GM12878 (cell line): ENCODE data around the gene USP37. TPM values are rescaled to one million over a fixed set of nuclear protein-coding genes. Genes with fewer than 3 reads are reported as not detected.

Source experiments
- ATAC-seq: fragments of 200-7000 bp; cut with Tn5 transposase; 3 replicates; pipeline ENCODE4 v1.9.1; 2020; ENCODE audit warnings: mild to moderate bottlenecking, moderate library complexity
- BruUV-seq: library from RNA; stranded (reverse); fragments of 400-500 nt; replicated peaks from 2 replicates; lab custom pipeline; 2021; lab: Mats Ljungman, UMichigan
- CTCF ChIA-PET: fragments of 300-600 bp; sonication (Branson Sonifier 250); formaldehyde crosslinking; extraction: SDS; loops from one replicate; lab custom pipeline; 2021; ENCODE audit warnings: inconsistent platforms; lab: Yijun Ruan, JAX
- POLR2A ChIA-PET: fragments of 350-600 bp; formaldehyde crosslinking; extraction: SDS; loops from one replicate; lab custom pipeline; 2021; ENCODE audit warnings: inconsistent platforms; lab: Charles Lee
- RAD21 ChIA-PET: fragments of 300-600 bp; sonication (Branson Sonifier 250); formaldehyde crosslinking; loops from one replicate; lab custom pipeline; 2023; ENCODE audit warnings: antibody characterized with exemption; ENCODE audit not compliant: unreplicated experiment; lab: Charles Lee
- SMC1A ChIA-PET: fragments of 300-600 bp; sonication (Branson Sonifier 250); formaldehyde crosslinking; loops from one replicate; lab custom pipeline; 2023; ENCODE audit not compliant: unreplicated experiment, uncharacterized antibody; lab: Charles Lee
- DNase-seq: peaks from one replicate; pipeline ENCODE4 v3.0.0-alpha.2; 2011; ENCODE audit warnings: low read depth, low spot score
- FAIRE-seq: peaks from 3 replicates; lab custom pipeline; 2011; peaks lifted over from hg19 to GRCh38; lab: Jason Lieb, UNC
- H2AFZ ChIP-seq: 2 replicates; pipeline ENCODE4 v1.6.0; 2011; ENCODE audit warnings: low read depth, low read length, control low read depth; ENCODE audit not compliant: control insufficient read depth
- H3K27ac ChIP-seq: 2 replicates; pipeline ENCODE4 v1.5.1; 2011; ENCODE audit warnings: control low read depth; ENCODE audit not compliant: control insufficient read depth, insufficient read depth
- H3K27me3 ChIP-seq, 2 experiments: replicated peaks in 1 of 2; 2 replicates each; pipeline versions ENCODE4 v1.6.0 to v1.6.1; 2011; ENCODE audit warnings: low read length in 1 of 2; ENCODE audit not compliant: control insufficient read depth in 2 of 2, insufficient read depth in 2 of 2
- H3K36me3 ChIP-seq, 2 experiments: 2 replicates each; pipeline ENCODE4 v1.5.1; 2011; ENCODE audit warnings: low read length in 1 of 2; ENCODE audit not compliant: control insufficient read depth in 2 of 2, insufficient read depth in 2 of 2
- H3K4me1 ChIP-seq: 2 replicates; pipeline ENCODE4 v1.6.1; 2011; ENCODE audit warnings: mild to moderate bottlenecking, low read length, moderate library complexity, mixed read lengths; ENCODE audit not compliant: control insufficient read depth, insufficient read depth
- H3K4me2 ChIP-seq: 2 replicates; pipeline ENCODE4 v1.6.0; 2011; ENCODE audit warnings: control low read depth; ENCODE audit not compliant: control insufficient read depth, insufficient read depth
- H3K4me3 ChIP-seq: fragments of 200-600 bp; sonication (generic); 2 replicates; pipeline ENCODE4 v1.5.1; 2016
- H3K79me2 ChIP-seq: 2 replicates; pipeline ENCODE4 v1.6.0; 2011; ENCODE audit warnings: low read length; ENCODE audit not compliant: control insufficient read depth, insufficient read depth
- H3K9ac ChIP-seq: 2 replicates; pipeline ENCODE4 v1.8.0; 2011; ENCODE audit warnings: low read length, control low read depth, mixed read lengths; ENCODE audit not compliant: control insufficient read depth, insufficient read depth
- H3K9me3 ChIP-seq: replicated peaks from 3 replicates; pipeline ENCODE4 v1.5.1; 2011; ENCODE audit warnings: mild to moderate bottlenecking, low read length; ENCODE audit not compliant: control insufficient read depth, insufficient read depth
- H4K20me1 ChIP-seq: 2 replicates; pipeline ENCODE4 v1.6.0; 2011; ENCODE audit not compliant: control insufficient read depth, insufficient read depth
- CBX3 ChIP-seq: fragments of 200-600 bp; sonication (generic); IDR thresholded peaks from 2 replicates; pipeline ENCODE4 v1.6.1; 2016; ENCODE audit warnings: low read depth, borderline replicate concordance
- CHD1 ChIP-seq: IDR thresholded peaks from 2 replicates; pipeline ENCODE4 v1.6.1; 2012; ENCODE audit warnings: low read depth, low read length, improper control_type of control experiment
- DPF2 ChIP-seq: fragments of 450-650 bp; IDR thresholded peaks from 2 replicates; pipeline ENCODE4 v1.6.1; 2017; ENCODE audit warnings: mild to moderate bottlenecking
- HDGF ChIP-seq: fragments of 450-650 bp; IDR thresholded peaks from 2 replicates; pipeline ENCODE4 v1.6.1; 2016; ENCODE audit warnings: antibody characterized with exemption
- LARP7 ChIP-seq: fragments of 450-650 bp; IDR thresholded peaks from 2 replicates; pipeline ENCODE4 v1.6.1; 2017; ENCODE audit warnings: mild to moderate bottlenecking
- MTA2 ChIP-seq: fragments of 450-650 bp; IDR thresholded peaks from 2 replicates; pipeline ENCODE4 v1.6.1; 2016; ENCODE audit warnings: low read depth, mild to moderate bottlenecking, moderate library complexity
- NFYA ChIP-seq: IDR thresholded peaks from 2 replicates; pipeline ENCODE4 v1.6.1; 2011; ENCODE audit warnings: low read depth, mild to moderate bottlenecking, low read length, improper control_type of control experiment, borderline replicate concordance
- NFYB ChIP-seq: IDR thresholded peaks from 2 replicates; pipeline ENCODE4 v1.6.1; 2011; ENCODE audit warnings: low read depth, mild to moderate bottlenecking, low read length, improper control_type of control experiment, moderate library complexity; ENCODE audit not compliant: insufficient read depth
- NR2C1 ChIP-seq: fragments of 450-650 bp; IDR thresholded peaks from 2 replicates; pipeline ENCODE4 v1.6.1; 2017; ENCODE audit warnings: antibody characterized with exemption, mild to moderate bottlenecking, moderate library complexity
- PAX5 ChIP-seq: IDR thresholded peaks from 2 replicates; pipeline ENCODE4 v1.6.1; 2011; ENCODE audit warnings: low read depth, low read length, borderline replicate concordance
- POU2F2 ChIP-seq: IDR thresholded peaks from 3 replicates; pipeline ENCODE4 v1.6.1; 2011; ENCODE audit warnings: low read depth, mild to moderate bottlenecking, low read length, borderline replicate concordance
- RBBP5 ChIP-seq: fragments of 200-600 bp; sonication (generic); conservative IDR thresholded peaks from 2 replicates; pipeline ENCODE4 v1.6.1; 2016
- RELA ChIP-seq: fragments of 450-650 bp; IDR thresholded peaks from 2 replicates; pipeline ENCODE4 v1.8.0; 2014; ENCODE audit warnings: borderline replicate concordance; ENCODE audit not compliant: partially characterized antibody
- SP1 ChIP-seq: IDR thresholded peaks from one replicate; pipeline ENCODE4 v1.6.1; 2011; ENCODE audit warnings: low read depth, low read length
- STAT1 ChIP-seq: fragments of 450-650 bp; conservative IDR thresholded peaks from 2 replicates; pipeline ENCODE4 v1.6.1; 2014; ENCODE audit warnings: antibody characterized with exemption, mild to moderate bottlenecking
- ZSCAN29 ChIP-seq: fragments of 450-650 bp; IDR thresholded peaks from 2 replicates; pipeline ENCODE4 v1.6.1; 2017; ENCODE audit warnings: mild to moderate bottlenecking, moderate library complexity
- WGBS: methylation state at CpG from one replicate; pipeline ENCODE4 v1.1.6; 2016; ENCODE audit warnings: low lambda C conversion rate; ENCODE audit not compliant: insufficient replicate concordance, insufficient coverage; ENCODE audit errors: missing lambda C conversion rate; 5-methylcytosine and 5-hydroxymethylcytosine counted together
- in situ Hi-C: fragments of 300-500 bp; cut with MboI; formaldehyde crosslinking; loops from 9 replicates; pipeline ENCODE4 v1.14.3; 2018; ENCODE audit warnings: mixed read lengths
- intact Hi-C: fragments of 100-400 bp; cut with micrococcal nuclease; formaldehyde crosslinking; loops from one replicate; pipeline ENCODE4 v1.14.2; 2022; ENCODE audit not compliant: unreplicated experiment
- polyA plus RNA-seq, 11 experiments: library from polyadenylated mRNA; depleted of rRNA in 4 of 11; unstranded in 6 of 11; stranded (reverse) in 5 of 11; fragments of >200 nt; fragmentation: Nextera tagmentation in 4 of 11; fragmentation: Illumina TruSeq in 1 of 11; extraction: Ambion mirVana in 4 of 11; extraction: Trizol in 1 of 11; gene quantifications; 1 replicate in 1 of 11; 2 replicates in 10 of 11; pipeline versions ENCODE4 v1.2.1 to v1.2.3, GENCODE V29; 2011 to 2016; ENCODE audit warnings: inconsistent platforms in 2 of 11, missing spikeins in 2 of 11, low read depth in 1 of 11
- total RNA-seq, 4 experiments: library from RNA; depleted of rRNA in 3 of 4; stranded (reverse); fragments of >200 nt in 3 of 4; fragmentation: Illumina TruSeq in 1 of 4; extraction: Trizol in 1 of 4; gene quantifications; 2 replicates each; pipeline versions ENCODE4 v1.2.1 to v1.2.3, GENCODE V29; 2013 to 2021
- TF ChIP-seq, protein P1 (sequence below): IDR thresholded peaks from 2 replicates; pipeline ENCODE4 v1.6.1; 2012; ENCODE audit warnings: low read depth, low read length, improper control_type of control experiment

USP37 gene
- total and polyA plus RNA-seq, 10 of the 15 experiments (the other 5 are each of a cell fraction or from before 2014, with no cell fraction given), result 2.8 to 16.0 (median 10.4) TPM

DNA sequence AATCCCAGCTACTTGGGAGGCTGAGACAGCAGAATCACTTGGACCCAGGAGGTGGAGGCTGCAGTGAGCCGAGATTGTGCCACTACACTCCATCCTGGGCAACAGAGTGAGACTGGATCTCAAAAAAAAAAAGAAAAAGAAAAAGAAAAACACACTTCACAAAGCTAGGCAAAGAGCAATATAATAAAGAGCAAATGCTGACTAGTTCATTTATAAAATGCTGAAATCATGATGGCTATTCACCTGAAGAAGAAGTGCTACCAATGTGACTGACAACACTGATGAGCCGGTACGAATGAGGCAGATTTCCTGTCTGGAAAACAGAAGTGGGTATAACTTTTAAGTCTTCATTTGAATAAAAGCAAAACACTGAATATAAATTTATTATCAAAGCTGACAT lies 111.3 kb downstream of the USP37 start (continued):
- TF ChIP-seq NFYA (no peak), ZSCAN29 (no peak), MTA2 (no peak), NR2C1 (no peak), NFYB (no peak), STAT1 (no peak), RELA (no peak), PAX5 (no peak)
- TF ChIP-seq, protein P1, sequence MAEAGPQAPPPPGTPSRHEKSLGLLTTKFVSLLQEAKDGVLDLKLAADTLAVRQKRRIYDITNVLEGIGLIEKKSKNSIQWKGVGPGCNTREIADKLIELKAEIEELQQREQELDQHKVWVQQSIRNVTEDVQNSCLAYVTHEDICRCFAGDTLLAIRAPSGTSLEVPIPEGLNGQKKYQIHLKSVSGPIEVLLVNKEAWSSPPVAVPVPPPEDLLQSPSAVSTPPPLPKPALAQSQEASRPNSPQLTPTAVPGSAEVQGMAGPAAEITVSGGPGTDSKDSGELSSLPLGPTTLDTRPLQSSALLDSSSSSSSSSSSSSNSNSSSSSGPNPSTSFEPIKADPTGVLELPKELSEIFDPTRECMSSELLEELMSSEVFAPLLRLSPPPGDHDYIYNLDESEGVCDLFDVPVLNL, result no peak

DNA sequence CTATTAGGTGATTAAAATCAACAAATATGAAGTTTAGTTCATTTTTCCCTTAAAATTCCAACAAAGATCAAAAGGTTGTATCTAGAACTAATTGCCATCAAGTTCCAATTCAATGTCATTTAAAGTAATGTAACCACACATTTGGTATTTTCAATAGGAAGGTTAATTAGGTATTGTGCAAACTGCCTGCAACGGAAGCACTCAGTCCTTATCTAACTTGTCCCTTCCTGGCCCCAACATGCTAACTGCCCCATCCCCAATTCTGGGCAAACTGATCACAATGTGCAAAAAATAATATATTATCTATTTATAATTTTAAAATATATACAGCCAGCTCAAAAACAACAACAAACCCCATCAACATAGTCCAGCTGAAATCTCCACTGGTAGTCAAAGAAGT lies 116.1 kb downstream of the USP37 start:
- no peak for DNase-seq
- Histone ChIP-seq H3K9me3 (no peaks in the 10 kb centered on the region; the same call in 2 of the 3 replicates), H2AFZ (no peak overlapping the region), H3K27me3 (no peaks in the 10 kb centered on the region), H3K4me3 (no peak overlapping the region), H4K20me1 (no peaks in the 10 kb centered on the region), H3K36me3 (peaks cover 5 to 22% of the 10 kb centered on the region in 2 experiments), H3K4me1 (no peaks in the 10 kb centered on the region), H3K79me2 (no peaks in the 10 kb centered on the region), H3K9ac (no peak overlapping the region), H3K27ac (no peak overlapping the region), H3K4me2 (no peak overlapping the region)
- no TSS peak for BruUV-seq
- in situ Hi-C loops, result no loop called here
- TF ChIP-seq CBX3, result no peak
- TF ChIP-seq SP1, result no peak
- no peak for TF ChIP-seq LARP7
- TF ChIP-seq CHD1, result no peak
- no peak for TF ChIP-seq DPF2
- TF ChIP-seq HDGF, result no peak
- TF ChIP-seq RBBP5, result no peak
- no peak for TF ChIP-seq POU2F2
- WGBS, result 92% methylated on average over 1 of the region's 1 CpG
- no peak for FAIRE-seq
- intact Hi-C loops, result no loop called here
- POLR2A ChIA-PET, result interaction anchor here (1.7 kb wide), 1 partner anchor 10 kb away, joined by 4 read pairs; no protein-coding TSS in a partner anchor
- ATAC-seq, result no peak
- CTCF ChIA-PET, result no interaction called here
- SMC1A ChIA-PET, result no interaction called here
- RAD21 ChIA-PET, result no interaction called here
